ENCODE data around the gene TMEM237. TPM values are rescaled to one million over a fixed set of nuclear protein-coding genes. Genes with fewer than 3 reads are reported as not detected.

The TMEM237 gene
- total and polyA plus RNA-seq, 12 donors = 12.3 to 109 (median 33.6) TPM

- Histone ChIP-seq H3K9me3 (replicated peaks in 1 of 3) (no peaks in the 10 kb centered on the region), H3K36me3 (replicated peaks in 1 of 2) (no peaks in the 10 kb centered on the region), H3K4me3 (no peak overlapping the region), H3K27me3 (no peaks in the 10 kb centered on the region), H3K27ac (no peak overlapping the region), H3K4me1 (replicated peaks in 1 of 2) (no peaks in the 10 kb centered on the region)
- no peak for DNase-seq
- 61 to 67% (median 64%) methylated on average over 5 of the region's 5 CpGs for WGBS, 4 donors
- intact Hi-C loops (cut with DNase I) = no loop called here
- no peak for TF ChIP-seq POLR2A (IDR thresholded peaks at IDR 0.05)
- no peak for TF ChIP-seq CTCF (IDR thresholded peaks at IDR 0.05)
Measured at GRCh38 chr2:201661366-201661765, 18.1 kb upstream of the TMEM237 start.

GRCh38 chr2:201660293-201660895 lies 17.1 kb upstream of the TMEM237 start:
- no peaks in the 10 kb centered on the region for H3K9me3 ChIP-seq (replicated peaks in 1 of 3)
- 66 to 82% (median 73%) methylated on average over 5 of the region's 5 CpGs for WGBS, 4 donors
- DNase-seq = no peak
- no peak overlapping the region for H3K4me3 ChIP-seq
- peaks cover 0 to 2% of the 10 kb centered on the region in 2 donors for H3K4me1 ChIP-seq (replicated peaks in 1 of 2)
- H3K36me3 ChIP-seq (replicated peaks in 1 of 2) = no peaks in the 10 kb centered on the region
- no peak overlapping the region for H3K27ac ChIP-seq
- TF ChIP-seq CTCF (IDR thresholded peaks at IDR 0.05) (no peak), POLR2A (IDR thresholded peaks at IDR 0.05) (no peak)
- H3K27me3 ChIP-seq = no peaks in the 10 kb centered on the region
- intact Hi-C loops (cut with DNase I) = no loop called here

GRCh38 chr2:201656740-201657139 lies 13.4 kb upstream of the TMEM237 start:
- H3K27ac ChIP-seq = no peak overlapping the region
- intact Hi-C loops (cut with DNase I) = no loop called here
- WGBS, 4 donors = 87 to 94% (median 89%) methylated on average over 5 of the region's 5 CpGs
- H3K36me3 ChIP-seq (replicated peaks in 1 of 2) = no peaks in the 10 kb centered on the region
- H3K4me3 ChIP-seq = no peak overlapping the region
- no peaks in the 10 kb centered on the region for H3K27me3 ChIP-seq
- H3K4me1 ChIP-seq (replicated peaks in 1 of 2) = peaks cover 2 to 6% of the 10 kb centered on the region in 2 donors
- H3K9me3 ChIP-seq (replicated peaks in 1 of 3) = no peaks in the 10 kb centered on the region
- no peak for DNase-seq
- TF ChIP-seq POLR2A (IDR thresholded peaks at IDR 0.05) (no peak), CTCF (IDR thresholded peaks at IDR 0.05) (no peak)

- Histone ChIP-seq H3K9me3 (replicated peaks in 1 of 3) (no peaks in the 10 kb centered on the region), H3K36me3 (replicated peaks in 1 of 2) (no peaks in the 10 kb centered on the region), H3K4me3 (no peak overlapping the region), H3K27me3 (no peaks in the 10 kb centered on the region), H3K4me1 (replicated peaks in 1 of 2) (peaks cover 2 to 6% of the 10 kb centered on the region in 2 donors), H3K27ac (no peak overlapping the region)
- DNase-seq = no peak
- TF ChIP-seq POLR2A (IDR thresholded peaks at IDR 0.05) (no peak), CTCF (IDR thresholded peaks at IDR 0.05) (no peak)
- WGBS, 4 donors = 92 to 96% (median 95%) methylated on average over 11 of the region's 11 CpGs
- intact Hi-C loops (cut with DNase I) = no loop called here
Measured at GRCh38 chr2:201656102-201656501, 12.8 kb upstream of the TMEM237 start.
